Neural cell (in vitro differentiated cells): ENCODE results near the gene LEMD2. TPM values are rescaled to one million over a fixed set of nuclear protein-coding genes. Genes with fewer than 3 reads are reported as not detected.

Experiments
- H2AFZ ChIP-seq: fragments of 200-600, 300-800 bp; sonication (generic), shearing (Covaris generic); 2 replicates; pipeline ENCODE4 v1.6.0; 2014; ENCODE audit warnings: low read depth, mild to moderate bottlenecking, antibody characterized with exemption, low read length, moderate library complexity
- H3F3A ChIP-seq: fragments of 200-600 bp; shearing (Covaris generic); 2 replicates; pipeline ENCODE4 v1.6.1; 2016; ENCODE audit warnings: mild to moderate bottlenecking, moderate library complexity, mixed read lengths, antibody characterized with exemption, low read length; ENCODE audit not compliant: insufficient read depth, poor library complexity, severe bottlenecking
- H3K27ac ChIP-seq: fragments of 200-600, 300-800 bp; sonication (generic), shearing (Covaris generic); 2 replicates; pipeline ENCODE4 v1.5.1; 2014; ENCODE audit warnings: mild to moderate bottlenecking, low read length, moderate library complexity
- H3K27me3 ChIP-seq: fragments of 300-800, 200-600 bp; sonication (generic), shearing (Covaris generic); 2 replicates; pipeline ENCODE4 v1.6.0; 2014; ENCODE audit warnings: mild to moderate bottlenecking, low read depth, low read length, moderate library complexity; ENCODE audit not compliant: insufficient read depth
- H3K36me3 ChIP-seq: fragments of 300-800, 200-600 bp; sonication (generic), shearing (Covaris generic); 2 replicates; pipeline ENCODE4 v1.5.1; 2014; ENCODE audit warnings: mild to moderate bottlenecking, antibody characterized with exemption, low read length, moderate library complexity; ENCODE audit not compliant: insufficient read depth
- H3K4me2 ChIP-seq: fragments of 300-800, 200-600 bp; sonication (generic), shearing (Covaris generic); 2 replicates; pipeline ENCODE4 v1.6.0; 2014; ENCODE audit warnings: mild to moderate bottlenecking, low read length
- H3K4me3 ChIP-seq: fragments of 300-800, 200-600 bp; sonication (generic), shearing (Covaris generic); 2 replicates; pipeline ENCODE4 v1.5.1; 2014; ENCODE audit warnings: mild to moderate bottlenecking, low read length, moderate library complexity
- H3K79me2 ChIP-seq: fragments of 200-600 bp; shearing (Covaris generic); replicated peaks from 2 replicates; pipeline ENCODE4 v1.6.0; 2014; ENCODE audit warnings: mild to moderate bottlenecking, low read length, moderate library complexity; ENCODE audit not compliant: insufficient read depth
- H3K9ac ChIP-seq: fragments of 300-800, 200-600 bp; sonication (generic), shearing (Covaris generic); 2 replicates; pipeline ENCODE4 v1.6.1; 2016; ENCODE audit warnings: mild to moderate bottlenecking, low read length, mixed read lengths
- H3K9me2 ChIP-seq: fragments of 200-600 bp; shearing (Covaris generic); 2 replicates; pipeline ENCODE4 v1.6.1; 2016; ENCODE audit warnings: mild to moderate bottlenecking, low read length, mixed read lengths; ENCODE audit not compliant: insufficient read depth
- H3K9me3 ChIP-seq: fragments of 200-600, 300-800 bp; sonication (generic), shearing (Covaris generic); 2 replicates; pipeline ENCODE4 v1.6.1; 2016; ENCODE audit warnings: mild to moderate bottlenecking, mixed run types, low read length, moderate library complexity, mixed read lengths
- H4K20me1 ChIP-seq: fragments of 200-600 bp; shearing (Covaris generic); 2 replicates; pipeline ENCODE4 v1.6.1; 2016; ENCODE audit warnings: mild to moderate bottlenecking, mixed run types; ENCODE audit not compliant: insufficient read depth
- CTCF ChIP-seq: fragments of 450-650 bp; IDR thresholded peaks from 2 replicates; pipeline ENCODE4 v1.5.1; 2014; ENCODE audit warnings: antibody characterized with exemption, mild to moderate bottlenecking, moderate library complexity; ENCODE audit not compliant: poor library complexity, severe bottlenecking
- EP300 ChIP-seq: fragments of 450-650 bp; conservative IDR thresholded peaks from 2 replicates; pipeline ENCODE4 v1.6.1; 2014; ENCODE audit warnings: antibody characterized with exemption, mild to moderate bottlenecking, moderate library complexity; ENCODE audit not compliant: poor library complexity, severe bottlenecking
- EZH2 ChIP-seq: fragments of 200-600, 300-800 bp; shearing (Covaris generic), sonication (generic); IDR thresholded peaks from 2 replicates; pipeline ENCODE4 v1.6.1; 2014; ENCODE audit warnings: antibody characterized with exemption, low read length, borderline replicate concordance, mild to moderate bottlenecking; ENCODE audit not compliant: insufficient read depth, poor library complexity, severe bottlenecking
- MXI1 ChIP-seq: fragments of 450-650 bp; conservative IDR thresholded peaks from 2 replicates; pipeline ENCODE4 v1.6.1; 2014; ENCODE audit warnings: antibody characterized with exemption, mild to moderate bottlenecking; ENCODE audit not compliant: poor library complexity, severe bottlenecking
- POLR2AphosphoS5 ChIP-seq: IDR thresholded peaks from 2 replicates; pipeline ENCODE4 v1.6.1; 2012
- RAD21 ChIP-seq: fragments of 450-650 bp; conservative IDR thresholded peaks from 2 replicates; pipeline ENCODE4 v1.6.1; 2014; ENCODE audit warnings: antibody characterized with exemption, mild to moderate bottlenecking, moderate library complexity
- REST ChIP-seq: IDR thresholded peaks from 2 replicates; pipeline ENCODE4 v1.6.1; 2012; ENCODE audit warnings: borderline replicate concordance
- SMC3 ChIP-seq: fragments of 450-650 bp; conservative IDR thresholded peaks from 2 replicates; pipeline ENCODE4 v1.6.1; 2014; ENCODE audit warnings: antibody characterized with exemption, mild to moderate bottlenecking, moderate library complexity; ENCODE audit not compliant: poor library complexity
- TAF1 ChIP-seq: IDR thresholded peaks from 2 replicates; pipeline ENCODE4 v1.6.1; 2012; ENCODE audit warnings: low read depth
- polyA plus RNA-seq: library from polyadenylated mRNA; depleted of rRNA; stranded (reverse); fragments of >200 nt; gene quantifications from 2 replicates; pipeline ENCODE4 v1.2.3, GENCODE V29; 2014

Gene LEMD2
- polyA plus RNA-seq, 1 donor from 2014 or later, result 84.6 TPM

GRCh38 chr6:33783781-33784520 is 5.0 kb downstream of the LEMD2 start:
- H3K9me2 ChIP-seq, result no peaks in the 10 kb centered on the region
- no peaks in the 10 kb centered on the region for H3K9me3 ChIP-seq
- H3K27me3 ChIP-seq, result no peaks in the 10 kb centered on the region
- H3K79me2 ChIP-seq, result peaks cover 27% of the 10 kb centered on the region
- H3K4me2 ChIP-seq, result no peak overlapping the region
- no peak overlapping the region for H3K4me3 ChIP-seq
- TF ChIP-seq POLR2AphosphoS5, result no peak
- no peak for TF ChIP-seq EP300
- no peak for TF ChIP-seq SMC3
- TF ChIP-seq EZH2, result no peak
- no peak for TF ChIP-seq MXI1
- TF ChIP-seq TAF1, result no peak
- TF ChIP-seq REST, result no peak
- TF ChIP-seq RAD21, result no peak
- TF ChIP-seq CTCF, result no peak
- H2AFZ ChIP-seq, result no peak overlapping the region
- H3F3A ChIP-seq, result peaks cover 2% of the 10 kb centered on the region
- H3K36me3 ChIP-seq, result no peaks in the 10 kb centered on the region
- H3K9ac ChIP-seq, result no peak overlapping the region
- H4K20me1 ChIP-seq, result no peaks in the 10 kb centered on the region
- no peak overlapping the region for H3K27ac ChIP-seq

DNA sequence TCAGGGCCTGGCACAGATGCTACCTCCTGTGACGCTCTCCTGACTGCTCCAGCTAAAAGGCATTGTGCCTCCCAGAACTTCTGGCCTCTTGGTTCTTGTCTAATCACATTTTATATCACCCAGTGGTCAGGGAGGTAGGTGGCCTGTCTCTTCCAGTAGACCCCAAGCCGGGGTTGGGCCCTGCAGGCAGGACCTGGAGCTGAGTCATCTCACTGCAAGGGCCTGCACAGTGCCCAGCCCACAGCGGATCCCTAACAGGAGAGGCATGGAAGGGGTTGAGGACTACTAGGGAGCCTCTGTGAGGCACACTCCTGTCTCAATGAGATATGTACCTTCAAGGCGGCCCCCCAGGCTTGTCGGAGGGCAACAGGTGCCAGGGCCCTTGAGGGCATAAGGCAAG is 6.4 kb downstream of the LEMD2 start:
- TF ChIP-seq RAD21, result no peak
- no peak for TF ChIP-seq TAF1
- TF ChIP-seq MXI1, result no peak
- TF ChIP-seq CTCF, result no peak
- TF ChIP-seq POLR2AphosphoS5, result no peak
- TF ChIP-seq EP300, result no peak
- no peak for TF ChIP-seq EZH2
- TF ChIP-seq SMC3, result no peak
- TF ChIP-seq REST, result no peak
- Histone ChIP-seq H3K4me2 (no peak overlapping the region), H3F3A (peaks cover 2% of the 10 kb centered on the region), H2AFZ (no peak overlapping the region), H3K36me3 (no peaks in the 10 kb centered on the region), H3K27ac (no peak overlapping the region), H3K4me3 (no peak overlapping the region), H3K9me2 (no peaks in the 10 kb centered on the region), H4K20me1 (no peaks in the 10 kb centered on the region), H3K9me3 (no peaks in the 10 kb centered on the region), H3K9ac (no peak overlapping the region), H3K79me2 (peaks cover 20% of the 10 kb centered on the region), H3K27me3 (no peaks in the 10 kb centered on the region)
